Cortex of kidney (tissue), 1 donor: Measurements from ENCODE around the gene PFN3.
"Not testable (repeated sequence)": the region's sequence is repeated elsewhere in the genome, so short reads cannot be mapped to it uniquely, and the experiment has no call there.

ENCODE experiments used
- DNase-seq: peaks from one replicate; lab custom pipeline; 2025; lab: John Stamatoyannopoulos, UW

PFN3 gene

DNA sequence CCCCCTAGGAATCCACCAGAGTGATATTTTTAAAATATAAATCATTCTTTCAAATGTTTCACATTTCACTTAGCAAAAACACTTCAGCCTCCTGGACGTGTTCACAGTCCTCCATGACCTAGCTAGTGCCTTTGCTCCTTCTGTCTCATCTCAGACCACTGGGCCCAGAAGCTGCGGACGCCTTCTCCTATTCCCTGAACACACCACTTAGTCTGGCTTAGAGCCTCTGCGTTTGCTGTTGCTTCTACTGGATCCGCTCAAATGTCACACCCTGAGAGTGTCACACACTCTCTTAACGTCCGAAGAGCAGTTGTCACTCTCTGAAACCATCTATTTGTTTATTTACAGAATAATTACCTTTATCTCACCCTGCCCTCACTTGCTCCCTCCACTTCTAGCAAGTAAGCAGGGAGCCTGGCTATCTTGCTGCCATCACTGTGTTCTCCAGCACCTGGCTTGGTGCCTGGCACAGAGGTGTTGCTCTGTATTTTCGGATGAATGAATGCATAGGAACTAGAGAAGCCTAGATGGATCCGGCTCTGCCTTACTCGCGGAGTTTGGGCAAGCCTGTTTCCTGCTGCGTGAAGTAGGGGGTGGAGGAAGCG, 24.8 kb upstream of the PFN3 start:
- no peak for DNase-seq

DNA sequence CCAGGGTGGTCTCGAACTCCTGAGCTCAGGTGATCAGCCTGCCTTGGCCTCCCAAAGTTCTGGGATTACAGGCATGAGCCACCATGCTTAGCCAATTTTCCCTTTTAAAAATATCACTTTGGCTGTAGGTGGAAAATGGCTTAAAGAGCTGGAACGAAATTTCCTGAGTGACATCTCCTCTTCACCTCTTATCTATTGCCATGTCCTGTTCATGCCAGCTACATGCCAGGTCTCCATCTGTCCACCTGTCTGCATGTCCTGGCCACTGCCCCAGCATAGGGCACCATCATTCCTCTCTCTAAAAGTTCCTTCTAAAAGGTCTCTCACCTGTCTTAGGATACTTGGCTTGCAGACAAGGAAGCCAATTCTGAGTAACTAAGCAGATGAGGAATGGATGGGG, 23.2 kb upstream of the PFN3 start:
- no peak for DNase-seq

DNA sequence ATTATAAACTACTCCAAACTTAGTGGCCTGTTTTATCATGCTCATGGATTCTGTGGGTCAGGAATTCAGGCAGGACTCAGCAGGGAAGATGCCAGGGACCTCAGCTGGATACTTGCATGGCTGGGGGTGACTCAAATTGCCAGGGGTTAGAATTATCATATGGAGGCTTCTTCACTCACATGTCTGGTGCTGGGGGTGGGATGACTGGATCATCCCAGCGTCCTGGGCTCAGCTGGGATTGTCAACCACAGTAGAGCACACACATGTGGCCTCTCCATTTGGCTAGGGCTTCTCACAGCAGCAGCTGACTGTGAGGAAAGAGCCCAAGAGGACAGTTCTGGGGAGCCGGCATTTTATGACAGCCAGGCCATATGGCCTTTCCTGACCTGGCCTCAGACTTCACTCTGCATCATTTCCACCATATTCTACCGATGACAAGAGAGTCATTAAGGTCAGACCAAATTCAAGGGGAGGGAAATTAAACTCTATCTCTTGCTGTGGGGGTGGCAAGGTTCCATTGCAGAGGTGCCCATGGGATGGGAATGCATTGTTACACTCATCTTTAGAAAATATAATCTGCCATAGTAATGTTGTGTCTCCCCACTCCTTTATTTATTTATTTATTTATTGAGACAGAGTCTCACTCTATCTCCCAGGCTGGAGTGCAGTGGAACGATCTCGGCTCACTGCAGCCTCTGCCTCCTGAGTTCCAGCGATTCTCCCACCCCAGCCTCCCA, 20.8 kb upstream of the PFN3 start:
- DNase-seq: no peak

DNA sequence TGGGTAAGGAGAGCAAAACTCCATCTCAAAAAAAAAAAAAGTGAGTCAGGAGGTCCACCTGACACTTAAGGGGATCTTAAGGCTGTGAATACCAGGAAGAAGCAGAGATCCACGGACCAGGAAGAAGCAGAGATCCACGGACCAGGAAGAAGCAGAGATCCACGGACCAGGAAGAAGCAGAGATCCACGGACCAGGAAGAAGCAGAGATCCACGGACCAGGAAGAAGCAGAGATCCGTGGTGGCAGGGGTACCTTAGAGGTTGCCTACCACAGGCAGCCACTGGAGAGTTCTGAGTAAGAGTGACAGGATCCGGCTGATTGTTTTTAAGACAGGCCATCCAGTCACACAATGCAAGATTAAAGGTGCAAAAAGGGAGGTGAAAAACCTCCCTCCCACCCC, 20.0 kb upstream of the PFN3 start:
- not testable (repeated sequence) for DNase-seq

DNA sequence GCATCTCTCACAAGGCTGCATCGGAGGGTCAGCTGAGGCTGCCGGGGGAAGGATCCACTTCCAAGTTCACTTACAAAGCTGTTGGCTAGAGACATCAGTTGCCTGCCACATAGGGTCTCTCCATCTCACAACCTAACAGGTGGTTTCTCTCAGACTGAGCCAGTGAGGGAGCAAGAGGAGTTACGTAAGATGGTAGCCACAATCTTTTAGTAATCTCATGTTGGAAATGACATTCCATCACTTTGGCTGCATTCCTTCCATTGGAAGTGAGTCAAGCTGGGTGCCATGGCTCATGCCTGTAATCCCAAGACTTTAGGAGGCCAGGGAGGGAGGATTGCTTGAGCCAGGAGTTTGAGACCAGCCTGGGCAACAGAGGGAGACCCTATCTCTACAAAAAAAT, 18.6 kb upstream of the PFN3 start:
- DNase-seq: no peak

DNA sequence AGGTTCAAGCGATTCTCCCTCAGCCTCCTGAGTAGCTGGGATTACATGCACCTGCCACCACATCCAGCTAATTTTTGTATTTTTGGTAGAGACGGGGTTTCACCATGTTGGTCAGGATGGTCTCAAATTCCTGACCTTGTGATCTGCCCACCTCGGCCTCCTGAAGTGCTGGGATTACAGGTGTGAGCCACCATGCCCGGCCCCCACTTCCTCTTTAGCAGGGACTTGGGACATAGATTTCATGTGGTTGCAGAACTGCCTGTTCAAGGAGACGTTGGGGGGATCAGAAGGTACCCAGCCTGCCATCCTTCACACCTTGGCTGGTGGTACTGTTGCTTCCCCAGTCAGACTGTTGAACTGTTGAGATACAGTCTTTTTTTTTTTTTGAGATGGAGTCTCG, 16.6 kb upstream of the PFN3 start:
- not testable (repeated sequence) for DNase-seq

DNA sequence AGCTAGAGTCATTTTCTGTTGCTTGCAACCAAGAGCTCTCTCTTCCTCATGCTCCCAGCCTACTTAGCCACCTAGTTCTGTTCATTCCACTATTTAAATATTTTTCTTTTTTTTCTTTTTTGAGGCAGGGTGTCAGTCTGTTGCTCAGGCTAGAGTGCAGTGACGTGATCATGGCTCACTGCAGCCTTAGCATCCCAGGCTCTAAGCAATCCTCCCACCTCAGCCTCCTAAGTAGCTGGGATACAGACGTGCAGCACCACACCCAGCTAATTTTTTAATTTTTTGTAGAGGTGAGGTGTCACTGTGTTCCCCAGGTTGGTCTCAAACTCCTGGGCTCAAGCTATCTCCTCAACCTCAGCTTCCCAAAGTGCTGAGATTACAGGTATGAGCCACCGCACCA, 14.0 kb upstream of the PFN3 start:
- DNase-seq: no peak

DNA sequence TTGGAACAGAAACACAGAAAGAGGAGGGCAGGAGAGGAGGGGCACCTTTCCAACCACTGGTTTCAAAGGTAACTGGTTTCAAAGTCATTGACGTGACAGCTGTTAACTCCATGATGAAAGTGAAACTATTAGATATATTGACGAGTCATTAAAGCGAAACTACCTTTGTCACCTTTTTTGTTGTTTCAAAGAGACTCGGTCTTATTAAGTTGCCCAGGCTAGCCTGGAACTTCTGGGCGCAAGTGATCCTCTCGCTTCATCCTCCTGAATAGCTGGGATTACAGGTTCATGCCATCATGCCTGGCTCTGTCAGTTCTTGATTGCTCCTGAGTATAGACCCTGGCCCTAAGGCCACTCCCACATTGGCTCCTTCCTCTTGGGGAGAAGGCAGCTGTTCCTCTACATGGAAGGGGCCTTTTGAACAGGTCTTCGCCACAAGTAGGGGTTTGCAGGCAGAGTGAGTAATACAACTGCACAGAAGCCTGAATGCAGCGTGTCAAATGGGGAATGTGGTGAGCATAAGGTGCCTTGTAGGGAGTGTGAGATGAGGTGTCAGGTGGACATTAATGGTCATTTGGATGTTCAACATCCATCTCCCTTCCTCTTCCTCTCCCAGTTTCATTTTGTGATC, 12.3 kb upstream of the PFN3 start:
- no peak for DNase-seq

DNA sequence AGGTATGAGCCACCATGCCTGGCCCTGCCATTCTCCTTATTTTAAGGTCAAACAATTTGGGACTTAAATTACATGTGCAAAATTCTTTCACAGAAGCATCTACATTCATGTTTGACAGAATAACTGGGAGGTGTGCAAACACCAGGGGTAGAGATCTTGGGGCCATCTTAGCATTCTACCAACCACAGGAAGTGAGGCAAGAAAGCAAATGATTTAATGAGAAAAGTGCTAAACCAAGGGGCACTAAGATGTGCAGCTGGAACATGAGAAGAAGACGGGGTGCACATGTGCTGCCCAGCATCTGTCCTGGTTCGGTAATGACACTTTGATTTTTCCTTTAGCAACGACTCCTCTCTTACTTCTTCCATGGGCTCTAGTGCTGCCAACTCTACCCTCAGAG, 10.1 kb upstream of the PFN3 start:
- no peak for DNase-seq

DNA sequence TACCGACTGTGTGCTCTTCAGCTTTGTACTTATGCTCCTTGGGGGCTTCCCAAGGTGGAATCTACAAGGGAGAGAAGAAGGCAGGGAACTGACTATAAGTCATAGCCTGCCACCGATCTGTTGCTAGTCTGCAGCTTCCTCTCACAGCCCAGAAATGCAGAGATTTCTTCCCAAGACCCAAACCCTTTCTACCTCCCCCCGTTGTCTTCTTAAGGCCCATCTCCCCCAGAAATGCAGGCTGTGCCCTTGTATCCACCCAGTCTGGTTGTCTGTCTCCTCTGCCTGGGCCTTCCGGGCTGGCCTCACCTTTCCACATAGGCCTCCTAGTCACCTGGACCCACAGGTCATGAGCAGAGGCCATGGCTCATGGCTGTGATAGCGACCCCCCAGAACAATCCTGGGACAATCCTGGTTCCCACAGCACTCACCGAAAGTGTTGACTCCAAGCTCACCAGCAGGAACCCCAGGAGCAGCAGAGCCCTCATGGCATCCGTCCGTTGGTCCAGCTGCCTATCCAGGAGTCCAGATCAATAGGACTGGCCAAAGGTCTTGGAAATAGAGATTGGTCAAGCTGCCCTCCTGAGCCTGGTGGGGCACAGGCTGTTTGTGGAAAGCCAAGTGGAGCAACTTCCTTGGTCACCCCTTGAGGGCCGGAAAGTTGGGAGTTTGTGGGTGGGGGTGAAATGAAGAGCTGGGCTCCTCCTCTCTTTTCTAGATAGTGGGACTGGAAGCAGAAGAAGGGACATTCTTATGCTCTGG, 8.8 kb upstream of the PFN3 start, which contains the start of gene F12:
TSS of gene F12 (minus strand) at position 522 of the 759 bp plus-strand sequence. CDS start at position 485, 37 bp downstream.
- no peak for DNase-seq

DNA sequence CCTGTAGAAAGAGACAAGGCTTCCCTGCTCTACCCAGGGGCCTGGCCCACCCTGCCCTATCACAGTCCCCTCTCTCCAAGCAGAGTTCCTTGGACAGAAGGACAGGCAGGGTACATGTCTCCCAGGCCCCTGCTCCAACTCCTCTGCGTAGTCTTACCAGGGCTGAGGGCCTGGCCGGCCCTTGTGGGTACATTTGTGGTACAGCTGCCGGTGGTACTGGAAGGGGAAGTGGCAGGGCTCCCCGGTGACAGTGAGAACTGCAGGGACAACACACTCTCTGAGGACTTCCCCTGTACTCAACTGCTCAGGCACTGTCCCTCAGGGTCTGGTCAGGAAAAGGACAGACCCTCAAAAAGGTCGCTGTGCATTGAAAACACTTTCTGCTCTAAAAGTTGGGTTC, 5.3 kb upstream of the PFN3 start:
- no peak for DNase-seq

DNA sequence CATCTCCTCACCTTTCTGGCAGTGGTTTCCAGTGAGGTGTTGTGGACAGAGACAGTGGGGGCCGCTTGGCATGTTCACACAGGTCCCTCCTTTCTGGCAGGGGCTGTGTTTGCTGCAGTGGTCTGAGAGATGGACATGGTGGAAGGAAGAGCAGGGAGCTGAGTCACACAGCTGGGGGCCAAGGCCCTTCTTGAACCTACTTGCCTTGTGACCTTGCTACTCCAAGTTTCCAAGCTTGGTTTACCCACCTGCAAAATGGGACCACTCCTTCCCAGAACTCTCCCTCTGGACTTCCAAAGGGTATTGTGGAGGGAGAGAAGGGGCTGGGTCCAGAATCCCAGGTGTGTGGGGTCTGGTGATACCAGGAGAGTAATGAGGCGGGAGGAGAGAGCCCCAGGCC, 4.9 kb upstream of the PFN3 start:
- DNase-seq: no peak

DNA sequence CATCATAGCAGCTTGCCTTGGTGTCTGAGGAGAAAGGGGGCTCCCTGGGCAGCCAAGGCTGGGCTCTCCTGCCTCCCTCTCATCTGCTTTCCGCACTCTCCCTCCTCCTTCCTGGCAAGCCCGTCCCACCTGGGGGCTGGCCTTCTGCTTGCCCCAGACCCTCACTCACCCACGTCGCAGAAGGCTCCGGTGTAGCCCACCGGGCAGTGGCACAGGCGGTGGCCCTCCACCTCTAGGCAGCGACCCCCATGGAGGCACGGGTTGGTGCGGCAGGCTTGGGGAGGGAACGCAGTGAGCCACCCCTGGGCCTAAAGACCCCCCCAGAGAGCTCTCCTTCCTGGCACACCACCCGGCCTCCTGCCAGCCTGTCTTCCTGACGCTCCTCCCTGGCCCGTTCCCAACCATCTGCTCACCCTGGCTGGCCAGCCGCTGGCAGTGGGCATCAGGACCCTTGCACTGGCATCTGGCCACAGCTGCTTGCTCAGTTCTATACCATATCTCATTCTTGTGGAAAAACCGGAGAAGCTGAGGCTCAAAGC, 4.2 kb upstream of the PFN3 start:
- DNase-seq: no peak

DNA sequence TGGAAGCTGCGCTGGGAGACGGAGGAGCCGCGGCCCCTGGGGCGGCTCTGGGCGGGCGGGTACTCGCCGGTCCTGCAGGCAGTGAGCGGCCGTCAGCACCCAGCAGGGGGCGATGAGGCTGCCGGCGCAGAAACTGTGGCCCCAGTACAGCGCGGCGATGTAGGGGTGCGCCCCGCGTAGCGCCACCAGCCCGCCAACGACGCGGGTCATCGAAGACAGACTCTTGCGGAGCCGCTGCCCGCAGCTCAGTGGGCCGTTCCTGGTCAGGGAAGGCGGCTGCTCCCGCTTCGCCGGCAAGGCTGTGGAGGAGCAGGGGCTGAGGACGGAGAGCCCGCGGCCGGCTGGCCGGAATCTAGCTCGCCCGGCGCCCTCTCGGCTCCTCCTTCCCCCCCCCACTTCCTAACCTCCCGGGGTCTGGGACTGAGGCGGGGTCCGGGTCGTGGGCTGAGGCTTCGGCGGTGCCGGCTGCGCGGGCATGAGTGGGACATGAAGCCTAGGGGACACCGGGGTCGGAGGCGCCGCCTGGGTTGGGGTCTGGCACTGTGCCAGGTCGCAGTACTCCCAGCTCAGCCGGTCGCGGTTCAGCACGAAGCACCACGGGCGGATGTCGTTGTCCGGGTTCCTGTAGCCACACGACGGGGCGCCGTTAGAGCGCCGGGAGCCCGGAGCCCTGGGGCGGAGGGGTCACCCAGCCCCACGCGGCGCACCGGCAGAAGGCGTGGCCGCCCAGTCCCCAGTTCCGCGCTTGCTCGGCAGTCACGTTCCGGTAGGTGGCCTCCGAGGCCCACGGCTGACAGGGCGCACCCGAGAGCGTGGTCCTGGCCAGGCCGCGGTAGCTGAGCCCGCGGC, 3.6 kb upstream of the PFN3 start:
- no peak for DNase-seq

DNA sequence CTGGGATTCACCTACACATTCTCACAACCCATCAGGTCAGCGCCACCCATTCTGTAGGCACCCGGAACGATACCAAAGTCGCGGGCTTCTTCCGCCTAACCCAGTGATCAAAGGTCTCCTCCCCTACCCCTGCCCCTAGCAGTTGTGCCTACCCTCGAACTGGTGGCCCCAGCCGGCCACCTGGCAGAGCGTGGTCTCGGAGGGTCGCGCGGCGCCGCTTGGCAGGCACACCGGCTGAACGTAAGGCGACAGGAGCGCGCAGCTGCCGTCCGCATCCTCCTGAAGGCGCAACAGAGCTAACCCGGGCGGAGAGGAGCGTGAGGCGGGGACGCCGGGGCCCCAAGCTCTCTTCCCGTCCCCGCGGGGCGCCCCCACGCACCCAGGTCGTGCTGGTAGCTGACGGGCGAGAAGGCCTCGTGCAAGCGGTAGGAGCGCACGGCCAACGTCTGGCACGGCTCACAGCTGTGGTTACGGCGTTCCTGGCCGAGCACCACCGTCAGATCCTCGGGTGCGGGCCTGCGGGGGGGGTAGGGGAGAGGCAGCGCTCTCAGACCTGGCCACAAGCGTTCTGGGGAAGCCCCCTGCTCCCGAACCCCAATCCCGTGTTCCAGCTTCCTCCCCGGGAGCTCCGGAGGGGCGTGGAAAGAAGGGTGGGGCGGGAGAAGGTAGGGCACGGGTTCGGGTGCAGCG, 2.8 kb upstream of the PFN3 start:
- no peak for DNase-seq

DNA sequence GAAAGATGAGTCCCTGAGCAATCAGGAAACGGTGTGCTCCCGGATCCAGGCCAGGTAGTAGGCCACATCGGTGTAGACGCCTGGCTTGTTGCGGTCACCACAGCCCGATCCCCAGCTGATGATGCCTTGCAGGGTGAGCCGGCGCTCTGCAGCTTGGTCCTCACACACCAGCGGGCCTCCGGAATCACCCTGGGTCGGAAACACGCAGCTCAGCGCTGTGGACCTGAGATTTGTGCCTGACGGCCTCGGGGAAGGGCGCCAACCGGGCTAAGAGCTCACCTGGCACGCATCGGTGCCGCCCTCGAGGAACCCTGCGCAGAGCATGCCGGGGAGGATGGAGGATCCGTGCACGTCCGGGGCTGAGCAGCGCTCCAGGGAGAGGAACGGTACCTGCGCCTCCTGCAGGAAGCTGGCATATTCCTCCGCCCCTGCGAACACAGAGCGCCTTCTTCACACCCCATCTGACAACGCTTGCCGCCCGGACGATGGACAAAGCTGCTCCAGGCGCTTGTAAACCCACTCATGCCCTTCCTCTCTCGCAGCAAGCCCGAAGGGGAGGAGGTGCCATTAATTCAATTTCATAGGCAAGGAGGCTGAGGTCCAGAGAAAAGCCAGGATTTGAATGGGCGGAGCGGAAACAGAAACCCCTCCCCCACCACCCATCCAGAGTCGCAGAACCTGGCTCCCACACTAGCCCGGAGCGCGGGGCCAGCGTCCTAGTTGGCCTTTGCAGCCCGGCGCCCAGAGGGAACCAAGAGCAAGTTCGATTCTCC, 2.0 kb upstream of the PFN3 start:
- DNase-seq: no peak

DNA sequence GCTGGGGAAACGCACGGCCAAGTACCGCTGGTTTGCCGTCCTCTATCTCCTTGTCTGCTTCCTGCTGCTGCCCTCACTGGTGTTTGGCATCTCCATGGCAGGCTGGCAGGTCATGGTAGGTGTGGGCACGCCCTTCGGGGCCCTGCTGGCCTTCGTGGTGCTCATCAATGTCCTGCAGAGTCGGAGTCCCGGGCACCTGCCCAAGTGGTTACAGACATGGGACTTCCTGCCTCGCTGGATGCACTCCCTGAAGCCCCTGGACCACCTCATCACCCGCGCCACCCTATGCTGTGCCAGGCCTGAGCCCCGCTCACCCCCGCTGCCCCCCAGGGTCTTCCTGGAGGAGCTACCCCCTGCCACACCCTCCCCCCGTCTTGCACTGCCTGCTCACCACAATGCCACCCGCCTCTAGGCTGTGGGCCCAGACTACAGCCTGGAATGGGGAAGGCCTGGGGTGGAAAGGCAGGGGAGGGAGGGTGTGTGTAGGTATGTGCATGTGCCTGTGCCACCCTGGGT, 2.5 kb downstream of the PFN3 start:
- DNase-seq: no peak

DNA sequence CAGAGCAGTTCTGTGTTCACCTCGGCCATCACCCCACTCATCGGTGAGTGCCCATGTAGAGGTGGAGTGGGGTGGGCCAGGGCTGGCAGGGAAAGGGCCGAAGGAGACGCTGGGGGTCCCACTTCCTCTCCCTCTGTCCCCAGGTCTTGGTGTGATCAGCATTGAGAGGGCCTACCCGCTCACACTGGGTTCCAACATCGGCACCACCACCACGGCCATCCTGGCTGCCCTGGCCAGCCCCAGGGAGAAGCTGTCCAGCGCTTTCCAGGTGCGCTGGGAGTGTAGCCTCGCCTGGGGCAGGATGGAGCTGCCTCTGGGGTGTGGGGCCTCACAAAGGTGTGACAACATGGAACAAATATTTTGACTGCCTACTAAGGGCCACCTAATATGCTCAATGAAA, 3.7 kb downstream of the PFN3 start:
- DNase-seq: no peak

DNA sequence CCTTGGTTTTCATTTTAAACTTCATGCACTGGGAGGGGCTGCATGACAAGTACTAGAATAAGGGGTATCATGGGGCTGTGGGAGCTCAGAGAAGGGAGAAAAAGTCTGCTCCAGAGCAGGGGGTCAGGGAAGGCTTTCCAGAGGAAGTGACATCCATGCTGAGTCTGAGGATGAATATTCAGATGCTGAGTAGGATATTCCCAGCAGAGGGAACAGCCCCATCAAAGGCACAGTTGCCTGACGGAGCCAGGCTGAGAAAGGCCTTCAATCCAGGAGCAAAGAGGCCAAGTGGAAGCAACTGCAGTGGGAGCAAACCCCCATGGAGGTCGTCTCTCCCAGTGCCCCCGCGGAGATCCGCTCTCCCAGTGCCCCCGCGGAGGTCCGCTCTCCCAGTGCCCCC, 4.4 kb downstream of the PFN3 start:
- DNase-seq: no peak

DNA sequence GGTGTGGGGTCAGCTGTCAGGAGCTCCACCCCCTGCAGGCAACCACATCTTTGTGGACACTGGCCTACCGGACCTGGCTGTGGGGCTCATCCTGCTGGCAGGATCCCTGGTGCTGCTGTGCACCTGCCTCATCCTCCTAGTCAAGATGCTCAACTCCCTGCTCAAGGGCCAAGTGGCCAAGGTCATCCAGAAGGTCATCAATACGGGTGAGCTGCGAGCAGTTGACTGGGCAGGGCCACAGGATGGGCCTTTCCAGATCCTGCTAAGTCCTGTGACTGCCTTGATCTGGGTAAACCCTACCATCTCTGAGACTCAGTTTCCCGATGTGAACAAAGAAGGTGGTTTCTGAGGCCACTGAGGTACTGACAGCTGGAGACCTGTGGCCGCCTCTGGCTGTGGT, 6.5 kb downstream of the PFN3 start:
- DNase-seq: no peak
